GM19193 (cell line): ENCODE data around the gene ANAPC10.

Source experiments
- POLR2A ChIP-seq: IDR thresholded peaks from 4 replicates; pipeline ENCODE4 v1.6.1; 2011; ENCODE audit not compliant: insufficient read depth, insufficient read length; ENCODE audit errors: extremely low read depth

Gene ANAPC10

GRCh38 chr4:145097821-145098674, at the start of gene ANAPC10, which contains the start of gene ABCE1:
TSS of gene ANAPC10 (minus strand) at chr4:145098196. CDS start at chr4:145096099, 2,097 bp downstream.
TSS of gene ABCE1 (plus strand) at chr4:145098311. CDS start at chr4:145104413, 6,102 bp downstream.
- TF ChIP-seq POLR2A, result peak; percentile 89

GRCh38 chr4:145132511-145133098, 34.6 kb upstream of the ANAPC10 start:
- TF ChIP-seq POLR2A, result no peak

- no peak for TF ChIP-seq POLR2A
These were observed 33.9 kb upstream of the ANAPC10 start for GRCh38 chr4:145131848-145132247.

- TF ChIP-seq POLR2A, result no peak
These were observed 32.9 kb upstream of the ANAPC10 start for GRCh38 chr4:145130788-145131399.

- TF ChIP-seq POLR2A, result no peak
These were observed 32.1 kb upstream of the ANAPC10 start for GRCh38 chr4:145130130-145130529.

- TF ChIP-seq POLR2A, result no peak
These were observed 27.4 kb upstream of the ANAPC10 start for GRCh38 chr4:145125396-145125795.

GRCh38 chr4:145108128-145108527, 10.1 kb upstream of the ANAPC10 start:
- TF ChIP-seq POLR2A, result no peak

GRCh38 chr4:145107126-145107525, 9.1 kb upstream of the ANAPC10 start:
- TF ChIP-seq POLR2A, result no peak

- TF ChIP-seq POLR2A, result no peak
These were observed 5.5 kb upstream of the ANAPC10 start for GRCh38 chr4:145103496-145103895.

GRCh38 chr4:145102619-145103018, 4.6 kb upstream of the ANAPC10 start:
- TF ChIP-seq POLR2A, result no peak

GRCh38 chr4:145101091-145101490, 3.1 kb upstream of the ANAPC10 start:
- no peak for TF ChIP-seq POLR2A

GRCh38 chr4:145099653-145100052, 1.7 kb upstream of the ANAPC10 start:
- TF ChIP-seq POLR2A, result no peak

GRCh38 chr4:145098675-145099037, 660 bp upstream of the ANAPC10 start:
- no peak for TF ChIP-seq POLR2A

GRCh38 chr4:145097331-145097820, 620 bp downstream of the ANAPC10 start:
- no peak for TF ChIP-seq POLR2A

GRCh38 chr4:145093638-145094037, 4.4 kb downstream of the ANAPC10 start:
- no peak for TF ChIP-seq POLR2A

GRCh38 chr4:145090380-145090779, 7.6 kb downstream of the ANAPC10 start:
- TF ChIP-seq POLR2A, result no peak

GRCh38 chr4:145083891-145084605, 13.9 kb downstream of the ANAPC10 start:
- TF ChIP-seq POLR2A, result no peak
